OCI-M1 (cell line): ENCODE results near the gene CNPPD1.
"Not testable (repeated sequence)": the region's sequence is repeated elsewhere in the genome, so short reads cannot be mapped to it uniquely, and the experiment has no call there.

Experiments
- DNase-seq: peaks from one replicate; lab custom pipeline; 2025; lab: John Stamatoyannopoulos, UW

Gene CNPPD1

DNA sequence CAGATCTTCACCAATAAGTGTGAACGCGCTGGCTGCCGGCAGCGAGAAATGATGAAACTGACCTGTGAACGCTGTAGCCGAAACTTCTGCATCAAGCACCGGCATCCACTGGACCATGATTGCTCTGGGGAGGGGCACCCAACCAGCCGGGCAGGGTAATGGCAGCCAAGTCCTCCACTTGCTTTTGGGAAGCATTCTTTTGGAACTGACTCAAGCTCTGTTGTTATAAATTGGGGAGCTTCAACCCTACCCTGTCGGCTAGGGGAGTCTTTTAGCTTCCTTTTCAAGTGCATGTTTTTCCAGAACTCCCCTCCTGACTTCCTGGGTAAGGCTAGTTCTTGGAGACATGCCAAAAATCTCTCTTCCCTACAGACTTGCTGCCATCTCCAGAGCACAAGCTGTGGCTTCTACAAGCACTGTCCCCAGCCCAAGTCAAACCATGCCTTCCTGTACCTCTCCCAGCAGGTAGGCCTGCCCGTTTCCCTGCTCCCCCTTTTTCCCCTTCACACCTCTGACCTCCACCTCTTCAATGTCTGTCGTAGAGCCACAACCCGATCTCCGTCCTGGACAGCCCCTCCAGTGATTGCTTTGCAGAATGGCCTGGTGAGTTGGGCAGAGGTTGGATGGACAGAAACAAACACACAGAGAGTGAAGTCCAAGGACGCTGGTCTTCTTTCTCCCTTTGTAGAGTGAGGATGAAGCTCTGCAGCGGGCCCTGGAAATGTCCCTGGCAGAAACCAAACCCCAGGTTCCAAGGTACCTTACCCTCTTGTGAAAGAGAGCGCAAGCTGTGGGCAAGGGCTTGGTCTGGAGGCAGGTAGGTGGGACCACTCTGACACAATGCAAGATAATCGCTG is 31.4 kb upstream of the CNPPD1 start:
- DNase-seq, result no peak

- DNase-seq, result no peak
These were observed 30.6 kb upstream of the CNPPD1 start for GRCh38 chr2:219207134-219207883.

DNA sequence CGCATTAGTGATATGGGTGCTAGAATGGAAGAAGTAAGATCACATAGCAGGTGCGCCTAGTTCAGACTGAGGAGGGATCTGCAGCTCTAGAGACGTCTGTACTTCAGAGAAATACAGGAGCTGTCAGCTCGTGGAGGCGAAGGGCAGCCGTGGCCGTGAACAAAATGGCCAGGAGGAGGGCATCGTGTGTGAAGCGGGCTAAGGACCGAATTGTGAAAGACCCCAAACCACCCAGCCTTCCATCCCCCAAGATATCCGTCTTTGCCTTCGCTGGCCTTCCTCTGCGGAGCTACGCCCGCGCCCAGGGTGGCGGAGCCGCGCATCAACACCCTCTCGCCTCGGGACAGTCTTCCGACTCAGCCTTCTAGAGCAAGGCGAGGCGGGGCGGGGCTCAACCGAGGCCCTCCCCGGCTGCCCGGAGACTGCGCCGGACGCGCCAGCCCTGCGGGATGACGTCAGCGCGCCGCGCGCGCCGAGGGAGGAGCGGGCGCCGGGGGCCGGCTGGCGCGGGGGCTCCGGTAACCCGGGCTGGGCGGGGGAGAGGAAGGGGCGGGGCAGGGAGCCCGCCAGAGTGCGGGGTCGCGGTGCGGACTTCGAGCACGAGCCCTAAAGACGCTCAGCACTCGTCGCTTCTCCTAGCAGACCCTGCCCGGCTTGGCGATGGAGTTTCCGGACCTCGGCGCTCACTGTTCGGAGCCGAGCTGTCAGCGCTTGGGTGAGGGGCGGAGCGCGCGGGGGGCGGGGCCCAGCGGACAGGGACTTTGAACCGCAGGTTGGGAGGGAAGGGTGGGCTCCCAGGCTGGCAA is 29.8 kb upstream of the CNPPD1 start, which contains the start of gene ZFAND2B:
TSS of gene ZFAND2B (plus strand) at position 455 of the 806 bp plus-strand sequence. CDS start at position 661, 206 bp downstream.
- DNase-seq, result peak; percentile 95

DNA sequence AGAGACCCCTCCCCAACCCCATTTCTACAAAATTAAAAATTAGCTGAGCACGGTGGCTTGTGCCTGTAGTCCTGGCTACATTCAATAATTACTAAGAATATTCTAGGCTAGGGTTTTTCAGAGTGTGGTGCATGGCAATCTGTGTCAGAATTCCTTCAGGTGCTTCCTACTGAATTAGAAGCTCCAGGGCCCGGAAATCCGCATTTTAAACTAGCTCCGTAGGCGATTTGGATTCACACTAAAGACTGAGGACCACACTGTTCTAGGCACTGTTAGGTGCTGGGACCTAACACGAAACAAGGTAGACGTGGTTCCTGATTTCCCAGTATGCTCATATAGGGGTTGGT is 29.2 kb upstream of the CNPPD1 start:
- DNase-seq, result no peak

DNA sequence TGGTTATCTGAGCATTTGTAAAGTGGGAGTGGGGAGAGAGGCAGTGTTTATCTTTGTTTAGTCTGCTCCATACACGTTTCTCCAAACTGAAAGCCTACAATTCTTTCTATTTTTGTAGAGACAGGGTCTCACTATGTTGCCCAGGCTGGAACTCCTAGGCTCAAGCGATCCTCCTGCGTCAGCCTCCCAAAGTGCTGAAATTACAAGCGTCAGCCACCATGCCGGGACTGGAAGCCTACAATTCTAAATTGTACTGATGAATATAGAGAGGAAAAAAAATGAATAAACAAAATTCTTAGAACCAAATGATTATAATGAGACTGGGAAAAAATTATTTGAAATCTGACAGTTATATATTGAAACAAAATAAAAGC is 28.4 kb upstream of the CNPPD1 start:
- DNase-seq, result no peak

DNA sequence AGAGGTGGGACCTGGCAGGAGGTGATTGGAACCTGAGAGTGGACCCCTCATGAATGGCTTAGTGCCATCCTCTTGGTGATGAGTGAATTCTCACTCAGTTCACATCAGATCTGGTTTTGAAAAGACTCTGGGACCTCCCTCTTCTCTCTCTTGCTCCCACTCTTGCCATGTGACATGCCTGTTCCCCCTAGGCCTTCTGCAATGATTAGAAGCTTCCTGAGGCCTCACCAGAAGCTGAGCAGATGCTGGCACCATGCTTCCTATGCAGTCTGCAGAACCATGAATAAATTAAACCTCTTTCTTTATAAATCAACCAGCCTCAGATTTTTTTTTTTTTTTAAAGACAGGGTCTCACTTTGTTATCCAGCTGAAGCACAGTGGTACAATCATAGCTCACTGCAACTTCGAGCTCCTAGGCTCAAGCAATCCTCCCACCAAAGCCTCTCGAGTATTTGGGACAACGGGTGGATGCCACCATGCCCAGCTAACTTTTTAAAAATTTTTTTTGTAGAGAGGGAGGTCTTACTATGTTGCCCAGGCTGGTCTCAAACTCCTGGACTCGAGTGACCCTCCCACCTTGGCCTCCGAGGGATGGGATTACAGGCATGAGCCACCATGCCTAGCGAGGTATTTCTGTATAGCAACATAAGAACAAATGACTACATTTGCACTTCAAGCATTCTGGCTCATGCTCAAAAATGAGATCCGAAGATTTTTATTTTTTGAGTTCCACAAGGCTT is 27.9 kb upstream of the CNPPD1 start:
- DNase-seq, result no peak

DNA sequence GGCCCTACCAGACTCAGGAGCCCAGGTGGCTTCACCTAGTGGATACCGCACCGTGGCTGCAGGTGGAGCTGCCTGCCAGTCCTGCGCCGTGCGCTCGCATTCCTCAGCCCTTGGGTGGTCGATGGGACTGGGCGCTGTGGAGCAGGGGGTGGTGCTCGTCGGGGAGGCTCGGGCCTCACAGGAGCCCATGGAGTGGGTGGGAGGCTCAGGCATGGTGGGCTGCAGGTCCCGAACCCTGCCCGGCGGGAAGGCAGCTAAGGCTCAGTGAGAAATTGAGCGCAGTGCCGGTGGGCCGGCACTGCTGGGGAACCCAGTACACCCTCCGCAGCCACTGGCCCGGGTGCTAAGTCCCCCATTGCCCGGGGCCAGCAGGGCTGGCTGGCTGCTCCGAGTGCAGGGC is 24.6 kb upstream of the CNPPD1 start:
- DNase-seq, result not testable (repeated sequence)

- not testable (repeated sequence) for DNase-seq
These were observed 24.0 kb upstream of the CNPPD1 start for GRCh38 chr2:219200502-219201326.

DNA sequence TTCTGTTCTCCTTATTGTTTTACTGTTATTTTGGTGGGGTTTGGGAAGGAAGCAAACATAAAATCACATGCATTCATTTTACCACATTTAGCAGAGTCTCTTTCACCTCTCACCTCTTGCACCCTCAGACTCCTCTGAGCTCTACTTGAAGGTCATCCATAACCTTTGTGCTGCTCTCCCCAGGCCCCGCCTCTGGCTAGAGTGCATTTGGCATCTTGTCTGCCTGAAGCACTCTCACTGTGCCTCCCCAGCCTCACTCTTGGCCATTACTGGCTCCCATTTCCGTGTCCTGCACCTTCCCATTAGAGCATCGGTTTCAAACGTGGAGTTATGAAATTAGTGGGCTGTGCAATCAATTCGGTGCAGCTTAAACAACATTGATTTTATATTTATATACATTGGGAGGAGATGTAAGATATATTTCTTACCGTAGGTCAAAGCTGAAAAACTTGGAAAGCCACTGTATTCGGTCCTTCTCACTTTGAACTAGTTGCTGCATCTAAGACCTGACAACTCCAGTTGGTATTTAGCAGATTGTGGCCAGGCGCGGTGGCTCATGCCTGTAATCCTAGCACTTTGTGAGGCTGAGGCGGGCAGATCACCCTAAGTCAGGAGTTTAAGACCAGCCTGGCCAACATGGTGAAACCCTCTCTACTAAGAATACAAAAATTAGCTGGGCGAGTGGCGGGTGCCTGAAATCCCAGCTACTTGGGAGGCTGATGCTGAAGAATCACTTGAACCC is 22.9 kb upstream of the CNPPD1 start:
- no peak for DNase-seq

DNA sequence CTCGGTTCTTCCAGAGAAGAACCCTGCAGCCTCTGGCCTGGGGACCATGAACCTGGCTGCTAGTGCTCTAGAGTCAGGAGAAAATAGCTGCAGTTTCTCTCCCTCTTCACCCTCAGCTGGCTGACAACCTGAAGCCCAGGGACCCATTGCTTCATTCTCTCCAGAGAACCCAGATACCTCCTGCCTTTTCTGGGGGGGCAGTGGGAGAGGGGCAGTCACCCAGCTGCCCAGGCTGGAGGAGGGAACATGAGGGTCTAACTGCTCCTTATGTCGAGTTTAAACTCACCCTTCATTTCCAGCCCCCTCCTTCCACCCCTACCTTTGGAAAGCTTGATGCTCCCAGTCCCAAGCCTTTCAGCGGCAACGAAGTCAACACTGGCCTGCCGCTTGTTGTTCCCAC is 22.2 kb upstream of the CNPPD1 start:
- no peak for DNase-seq

GRCh38 chr2:219197388-219197787 is 20.7 kb upstream of the CNPPD1 start:
- DNase-seq, result no peak

GRCh38 chr2:219186754-219187456 is 10.2 kb upstream of the CNPPD1 start:
- DNase-seq, result no peak

- DNase-seq, result no peak
These were observed 7.4 kb upstream of the CNPPD1 start for GRCh38 chr2:219184121-219184520.

DNA sequence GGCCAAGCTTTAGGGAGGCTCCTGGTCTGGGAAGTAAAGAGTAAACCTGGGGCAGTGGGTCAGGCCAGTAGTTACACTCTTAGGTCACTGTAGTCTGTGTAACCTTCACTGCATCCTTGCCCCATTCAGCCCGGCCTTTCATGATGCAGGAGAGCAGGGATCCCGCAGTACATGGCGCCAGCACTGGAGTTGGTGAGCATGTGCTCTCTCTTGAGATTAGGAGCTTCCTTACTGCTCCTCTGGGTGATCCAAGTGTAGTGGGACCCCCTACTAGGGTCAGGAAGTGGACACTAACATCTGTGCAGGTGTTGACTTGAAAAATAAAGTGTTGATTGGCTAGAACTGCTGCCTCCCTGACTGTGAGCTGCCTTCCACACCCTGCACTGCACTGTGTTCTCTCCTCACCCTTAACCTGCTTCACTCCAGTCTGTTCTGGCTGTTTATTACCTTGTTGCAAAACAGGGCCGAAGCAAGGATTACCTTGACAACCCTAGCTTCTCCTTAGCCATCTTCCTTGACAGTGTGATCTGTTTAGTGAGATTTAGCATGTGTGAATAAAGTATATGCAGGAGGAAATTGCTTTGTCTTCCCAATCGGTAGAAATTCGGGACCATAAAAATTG is 6.5 kb upstream of the CNPPD1 start:
- no peak for DNase-seq

DNA sequence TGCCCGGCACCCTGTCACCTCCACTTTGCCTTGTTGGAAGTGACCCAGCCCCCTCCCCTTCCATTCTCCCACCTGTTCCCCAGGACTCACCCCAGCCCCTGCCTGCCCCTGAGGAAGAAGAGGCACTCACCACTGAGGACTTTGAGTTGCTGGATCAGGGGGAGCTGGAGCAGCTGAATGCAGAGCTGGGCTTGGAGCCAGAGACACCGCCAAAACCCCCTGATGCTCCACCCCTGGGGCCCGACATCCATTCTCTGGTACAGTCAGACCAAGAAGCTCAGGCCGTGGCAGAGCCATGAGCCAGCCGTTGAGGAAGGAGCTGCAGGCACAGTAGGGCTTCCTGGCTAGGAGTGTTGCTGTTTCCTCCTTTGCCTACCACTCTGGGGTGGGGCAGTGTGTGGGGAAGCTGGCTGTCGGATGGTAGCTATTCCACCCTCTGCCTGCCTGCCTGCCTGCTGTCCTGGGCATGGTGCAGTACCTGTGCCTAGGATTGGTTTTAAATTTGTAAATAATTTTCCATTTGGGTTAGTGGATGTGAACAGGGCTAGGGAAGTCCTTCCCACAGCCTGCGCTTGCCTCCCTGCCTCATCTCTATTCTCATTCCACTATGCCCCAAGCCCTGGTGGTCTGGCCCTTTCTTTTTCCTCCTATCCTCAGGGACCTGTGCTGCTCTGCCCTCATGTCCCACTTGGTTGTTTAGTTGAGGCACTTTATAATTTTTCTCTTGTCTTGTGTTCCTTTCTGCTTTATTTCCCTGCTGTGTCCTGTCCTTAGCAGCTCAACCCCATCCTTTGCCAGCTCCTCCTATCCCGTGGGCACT is 5.8 kb upstream of the CNPPD1 start:
- DNase-seq, result no peak

GRCh38 chr2:219181531-219181930 is 4.8 kb upstream of the CNPPD1 start:
- DNase-seq, result no peak

DNA sequence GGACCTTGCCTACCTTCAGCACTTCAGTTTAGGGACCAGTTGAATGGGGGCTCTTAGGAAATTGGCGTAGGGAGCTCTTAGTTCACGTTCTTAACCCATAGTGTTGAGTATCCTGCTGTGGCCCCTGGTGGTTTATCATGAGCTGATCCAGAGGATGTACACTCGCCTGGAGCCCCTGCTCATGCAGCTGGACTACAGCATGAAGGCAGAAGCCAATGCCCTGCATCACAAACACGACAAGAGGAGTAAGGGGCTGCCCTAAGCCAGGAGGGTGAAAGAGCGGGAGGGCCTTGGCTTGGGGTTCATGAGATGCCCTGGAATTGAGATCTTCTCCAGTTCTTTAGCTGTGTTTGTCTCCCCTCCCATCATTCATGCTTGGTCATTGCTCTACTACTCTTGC is 4.2 kb upstream of the CNPPD1 start:
- no peak for DNase-seq
